ENCODE results near the gene TMEM169.
A peak's percentile ranks its signal among the peaks of the same experiment; 100 is the strongest.

The TMEM169 gene

DNA sequence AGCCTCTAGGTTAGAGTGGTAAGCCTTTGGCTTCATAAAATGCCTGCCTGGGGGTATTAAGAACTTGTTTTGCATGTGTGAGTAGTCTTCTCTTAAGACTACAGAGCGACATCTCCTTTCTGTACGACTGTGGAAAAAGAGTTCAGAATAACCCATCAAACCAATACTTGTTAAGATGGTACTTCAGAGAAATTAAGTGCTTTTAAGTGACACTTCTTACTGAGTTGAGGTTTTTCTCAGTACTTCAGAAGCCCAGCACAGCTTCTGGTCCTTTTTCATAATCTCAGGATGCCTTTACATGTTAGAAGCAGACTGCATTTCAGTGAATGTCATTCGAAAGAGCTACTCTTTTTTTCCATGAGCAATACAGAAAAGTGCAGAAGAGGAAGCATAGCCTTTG, 38.3 kb downstream of the TMEM169 start:
- H3K27ac ChIP-seq, result no peak overlapping the region
- TF ChIP-seq CTCF (conservative IDR thresholded peaks at IDR 0.05) (no peak), ZFX (IDR thresholded peaks at IDR 0.05) (no peak)

- TF ChIP-seq CTCF (conservative IDR thresholded peaks at IDR 0.05) (no peak), ZFX (IDR thresholded peaks at IDR 0.05) (no peak)
- no peak overlapping the region for H3K27ac ChIP-seq
These were observed 39.5 kb downstream of the TMEM169 start for GRCh38 chr2:216121255-216121654.

DNA sequence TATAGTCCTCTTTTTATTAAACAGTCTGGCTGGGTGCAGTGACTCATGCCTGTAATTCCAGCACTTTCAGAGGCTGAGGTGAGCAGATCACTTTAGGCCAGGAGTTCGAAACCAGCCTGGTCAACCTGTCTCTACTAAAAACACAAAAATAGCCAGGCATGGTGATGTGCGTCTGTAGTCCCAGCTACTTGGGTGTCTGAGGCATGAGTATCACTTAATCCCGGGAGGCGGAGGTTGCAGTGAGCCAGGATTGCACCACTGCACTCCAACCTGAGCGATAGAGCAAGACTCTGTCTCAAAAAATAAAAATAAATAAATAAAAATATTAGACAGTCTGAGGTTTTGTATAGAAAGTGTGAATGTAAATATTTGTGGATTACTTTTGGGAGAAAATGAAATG, 45.2 kb downstream of the TMEM169 start:
- TF ChIP-seq ZFX (IDR thresholded peaks at IDR 0.05) (no peak), CTCF (conservative IDR thresholded peaks at IDR 0.05) (no peak)
- no peak overlapping the region for H3K27ac ChIP-seq

DNA sequence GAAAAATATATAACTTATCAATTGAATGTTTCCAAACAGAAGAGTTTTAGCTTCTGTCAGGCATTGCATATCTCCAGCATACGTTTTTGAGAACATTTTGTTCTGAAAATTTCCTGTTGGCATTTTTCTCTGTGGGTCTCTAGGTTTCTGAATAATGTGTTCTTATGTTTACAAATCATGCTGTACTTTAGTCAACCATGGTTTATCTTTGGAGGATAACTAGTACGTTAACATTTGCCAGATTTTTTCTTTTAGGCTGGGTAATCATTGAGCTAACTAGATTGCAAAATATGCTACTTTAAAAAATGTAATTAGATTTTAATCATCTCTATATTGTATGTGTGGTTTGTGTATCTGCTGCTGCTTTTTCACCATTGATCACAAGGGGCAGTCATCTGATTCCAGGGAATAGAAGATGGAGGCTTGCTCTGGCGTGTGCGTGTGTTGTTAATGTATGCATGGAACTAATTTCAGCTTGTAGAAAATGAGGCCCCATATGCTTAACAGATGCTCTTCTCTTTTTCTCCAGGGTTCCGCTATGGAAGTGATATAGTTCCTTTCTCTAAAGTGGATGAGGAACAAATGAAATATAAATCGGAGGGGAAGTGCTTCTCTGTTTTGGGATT, 48.7 kb downstream of the TMEM169 start:
- H3K27ac ChIP-seq, result no peak overlapping the region
- TF ChIP-seq ZFX (IDR thresholded peaks at IDR 0.05) (no peak), CTCF (conservative IDR thresholded peaks at IDR 0.05) (peak; percentile 33)

DNA sequence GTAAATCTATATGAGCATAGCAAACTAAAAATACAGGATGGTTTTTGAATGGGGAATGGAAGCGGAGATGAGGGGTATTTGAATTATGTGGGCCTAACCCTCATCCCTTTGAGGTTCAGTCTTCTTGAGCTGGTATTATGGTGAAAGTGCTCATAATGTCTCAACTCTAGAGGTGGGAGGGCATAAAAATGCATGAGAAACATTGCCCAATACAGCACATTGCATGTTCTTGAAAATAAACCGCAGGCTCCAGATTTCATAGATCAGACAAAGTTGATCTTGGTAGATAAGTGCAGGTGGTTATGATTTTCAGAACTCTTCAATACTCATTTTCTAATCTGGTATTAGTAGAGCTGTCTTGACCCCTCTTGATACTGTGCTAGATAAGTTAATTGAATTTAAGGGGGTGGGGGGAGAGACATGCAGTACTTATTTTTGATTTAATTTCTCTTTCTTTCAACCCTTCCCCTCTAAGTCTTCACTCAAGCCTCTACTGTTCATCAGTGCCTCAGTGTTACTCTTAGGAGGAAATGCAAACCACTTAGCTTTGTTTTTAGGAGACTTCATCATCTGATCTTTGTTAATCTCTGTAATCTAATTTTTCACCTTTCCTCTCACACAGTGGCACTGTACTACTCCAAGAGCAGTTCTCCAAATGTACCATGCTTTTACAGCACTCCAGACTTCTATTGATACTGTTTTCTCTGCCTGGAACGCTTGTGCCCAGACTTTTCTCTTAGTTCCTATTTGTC, 49.6 kb downstream of the TMEM169 start:
- TF ChIP-seq CTCF (conservative IDR thresholded peaks at IDR 0.05), result no peak
- TF ChIP-seq ZFX (IDR thresholded peaks at IDR 0.05), result no peak
- no peak overlapping the region for H3K27ac ChIP-seq

GRCh38 chr2:216132585-216132984, 50.9 kb downstream of the TMEM169 start:
- no peak overlapping the region for H3K27ac ChIP-seq
- TF ChIP-seq CTCF (conservative IDR thresholded peaks at IDR 0.05) (no peak), ZFX (IDR thresholded peaks at IDR 0.05) (no peak)

GRCh38 chr2:216133397-216133796, 51.7 kb downstream of the TMEM169 start:
- TF ChIP-seq ZFX (IDR thresholded peaks at IDR 0.05) (no peak), CTCF (conservative IDR thresholded peaks at IDR 0.05) (no peak)
- H3K27ac ChIP-seq, result peak overlapping the region; percentile 28; the same call in 1 of the 2 replicates
